ENCODE results near the gene SEPTIN2.
"Not testable (repeated sequence)": the region's sequence is repeated elsewhere in the genome, so short reads cannot be mapped to it uniquely, and the experiment has no call there.

Gene SEPTIN2

DNA sequence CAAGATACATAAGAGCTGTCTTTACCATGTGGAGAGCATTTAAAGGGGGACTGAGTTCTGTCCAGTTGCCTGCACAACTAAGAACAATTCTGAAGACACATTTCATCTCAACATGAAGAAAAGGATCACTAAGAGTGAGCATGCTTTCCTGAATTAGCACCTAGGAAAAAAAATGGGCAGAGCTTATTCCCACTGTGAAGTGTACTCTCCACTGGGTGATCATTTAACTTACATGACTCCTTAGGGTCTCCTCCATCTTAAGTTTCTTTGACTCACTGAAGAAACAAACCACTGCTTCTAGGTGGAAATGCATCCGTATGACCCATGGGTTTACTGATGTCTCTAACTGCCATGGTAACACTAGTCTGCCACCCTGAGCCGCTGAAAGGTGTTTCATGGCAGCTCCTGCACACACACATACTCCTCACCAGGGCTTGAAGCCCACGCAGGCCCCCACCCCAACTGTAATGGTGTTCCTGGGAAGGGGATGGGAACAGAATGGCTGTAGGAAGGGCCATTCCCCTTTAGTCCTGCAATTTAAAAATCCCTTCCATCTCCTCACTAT is 27.3 kb upstream of the SEPTIN2 start:
- no peak for DNase-seq

DNA sequence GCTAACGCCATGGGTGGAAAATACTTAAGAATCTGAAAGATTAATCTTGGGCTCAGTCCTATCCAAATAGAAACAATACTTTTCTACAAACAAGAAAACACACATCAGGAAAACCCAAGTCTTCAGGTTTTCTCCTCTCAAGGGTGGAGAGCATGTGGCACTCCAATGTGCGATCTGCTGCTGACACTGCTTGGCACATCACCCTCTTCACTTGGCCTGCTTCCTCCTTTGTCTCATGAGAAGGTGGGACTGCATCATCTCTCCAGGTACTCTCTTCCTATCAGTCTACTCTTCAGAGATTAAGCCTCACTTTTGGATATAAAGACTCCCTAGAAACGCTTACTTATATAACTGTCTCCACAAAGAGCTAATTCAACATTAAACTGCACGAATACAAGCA is 26.7 kb upstream of the SEPTIN2 start:
- no peak for DNase-seq

DNA sequence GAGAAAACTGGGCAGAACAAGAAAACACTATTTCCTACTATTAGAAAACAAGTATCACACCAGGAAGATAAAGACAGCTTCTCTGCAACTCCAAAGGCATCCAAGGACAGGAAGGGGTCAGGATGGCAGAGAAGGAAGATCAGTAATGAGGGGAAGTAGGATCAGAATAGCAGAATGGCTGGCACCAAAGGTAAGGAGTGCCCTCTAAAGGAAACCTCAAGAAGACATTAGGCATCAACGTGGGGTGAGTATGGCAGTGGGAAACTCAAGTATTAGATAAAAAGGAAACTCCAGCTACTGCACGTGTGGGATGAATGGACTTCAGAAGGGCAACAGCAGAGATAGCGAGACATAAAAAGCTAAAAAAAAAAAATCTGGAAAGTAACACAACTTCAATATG is 26.1 kb upstream of the SEPTIN2 start:
- DNase-seq, result no peak

DNA sequence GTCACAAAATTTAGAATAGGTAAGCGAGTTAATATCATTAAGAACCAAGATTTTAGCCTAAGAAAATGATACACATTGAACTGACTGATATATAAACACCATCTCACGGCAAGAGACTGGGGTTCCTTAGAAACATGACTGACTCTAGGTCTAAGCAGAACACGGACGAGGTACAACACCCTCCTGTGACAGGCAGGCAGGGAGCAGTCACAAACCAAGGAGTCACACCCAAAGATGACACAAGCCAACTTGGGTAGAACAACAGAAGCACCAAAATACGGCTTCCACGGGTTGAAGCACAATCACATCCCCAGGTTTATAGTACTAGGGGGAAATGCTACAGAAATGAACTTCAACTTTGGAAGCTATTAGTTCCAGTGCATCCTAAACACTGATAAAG is 24.6 kb upstream of the SEPTIN2 start:
- DNase-seq, result no peak

- DNase-seq, result no peak
Observed at GRCh38 chr2:241291977-241292376, 23.7 kb upstream of the SEPTIN2 start.

DNA sequence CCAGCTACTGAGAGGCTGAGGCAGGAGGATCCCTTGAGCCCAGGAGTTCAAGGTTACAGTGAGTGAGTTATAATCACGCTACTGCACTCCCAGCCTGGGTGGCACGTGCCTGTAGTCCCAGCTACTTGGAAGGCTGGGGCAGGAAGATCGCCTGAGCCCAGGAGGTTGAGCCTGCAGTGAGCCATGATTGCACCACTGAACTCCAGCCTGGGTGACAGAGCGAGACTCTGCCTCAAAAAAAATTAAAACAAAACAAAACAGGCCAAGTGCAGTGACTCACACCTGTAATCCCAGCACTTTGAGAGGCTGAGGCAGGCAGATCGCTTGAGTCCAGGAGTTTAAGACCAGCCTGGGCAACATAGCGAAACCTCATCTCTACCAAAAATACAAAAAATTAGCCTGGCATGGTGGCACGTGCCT is 22.3 kb upstream of the SEPTIN2 start:
- DNase-seq, result not testable (repeated sequence)

DNA sequence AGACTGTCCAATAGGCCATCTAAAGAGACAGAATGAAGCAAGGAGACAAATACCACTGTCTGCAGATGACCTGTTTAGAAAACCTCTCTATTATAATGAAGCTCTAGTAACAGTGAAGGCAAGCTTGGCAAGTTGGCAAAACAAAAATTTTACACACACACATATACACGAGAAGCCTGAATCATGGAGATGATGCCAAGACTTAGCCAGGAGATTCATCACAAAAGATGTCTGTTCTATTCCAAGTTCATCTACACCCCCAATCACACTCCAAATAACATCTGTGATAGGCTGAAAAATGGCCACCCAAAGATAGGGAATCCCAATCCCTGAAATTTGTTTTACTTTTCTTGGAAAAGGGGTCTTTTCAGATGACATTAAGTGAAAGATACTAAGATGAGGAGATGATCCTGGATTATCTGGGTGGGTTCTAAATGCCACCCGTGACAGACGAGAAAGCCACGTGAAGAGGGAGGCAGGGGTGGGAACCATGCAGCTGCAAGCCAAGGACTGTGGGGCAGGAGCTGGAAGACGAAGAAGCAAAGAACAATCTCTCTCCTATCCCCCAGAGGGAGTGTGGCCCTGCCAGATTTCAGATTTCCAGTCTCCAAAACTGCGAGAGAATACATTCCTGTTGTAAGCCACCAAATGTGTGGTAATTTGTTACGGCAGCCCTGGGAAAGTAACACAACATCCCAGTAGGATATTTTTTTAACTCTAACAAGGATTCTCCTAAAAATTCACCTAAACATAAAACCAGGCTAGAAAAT is 20.2 kb upstream of the SEPTIN2 start:
- DNase-seq, result no peak

- DNase-seq, result no peak
Observed at GRCh38 chr2:241296767-241297166, 19.0 kb upstream of the SEPTIN2 start.

GRCh38 chr2:241298673-241299072 is 17.1 kb upstream of the SEPTIN2 start:
- no peak for DNase-seq

DNA sequence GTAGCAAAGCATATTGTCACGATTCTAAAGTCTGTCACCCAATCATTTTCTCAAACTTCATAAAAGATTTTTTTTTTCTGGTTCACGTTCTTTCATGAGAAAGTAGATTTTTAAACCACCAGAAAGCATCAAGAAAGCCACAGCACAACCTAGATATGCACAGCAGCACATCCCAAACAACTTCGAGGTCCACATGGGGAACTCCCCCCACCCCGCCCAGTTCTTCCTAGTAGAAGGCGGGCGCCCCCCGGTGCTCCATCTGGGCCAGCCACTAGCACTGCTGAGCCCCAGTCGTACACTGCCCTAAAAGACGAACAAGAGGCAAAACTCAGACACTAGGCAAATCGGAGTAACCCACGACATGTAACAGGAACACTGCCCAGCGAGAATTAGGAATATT is 15.7 kb upstream of the SEPTIN2 start:
- DNase-seq, result peak; percentile 69

DNA sequence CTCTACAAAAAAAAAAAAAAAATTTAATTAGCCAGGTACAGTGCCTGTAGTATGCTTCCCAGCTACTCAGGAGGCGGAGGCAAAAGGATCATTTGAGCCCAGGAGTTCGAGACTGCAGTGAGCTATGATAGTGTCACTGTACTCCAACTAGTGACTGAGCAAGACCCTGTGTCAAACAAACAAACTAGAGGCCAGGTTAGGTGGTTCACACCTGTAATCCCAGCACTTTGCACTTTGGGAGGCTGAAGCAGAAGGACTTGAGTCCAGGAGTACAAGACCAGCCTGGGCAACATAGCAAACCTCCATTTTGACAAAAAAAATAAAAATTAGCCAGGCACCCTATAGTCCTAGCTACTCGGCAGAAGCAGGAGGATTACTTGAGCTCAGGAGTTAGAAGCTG is 13.6 kb upstream of the SEPTIN2 start:
- DNase-seq, result no peak

DNA sequence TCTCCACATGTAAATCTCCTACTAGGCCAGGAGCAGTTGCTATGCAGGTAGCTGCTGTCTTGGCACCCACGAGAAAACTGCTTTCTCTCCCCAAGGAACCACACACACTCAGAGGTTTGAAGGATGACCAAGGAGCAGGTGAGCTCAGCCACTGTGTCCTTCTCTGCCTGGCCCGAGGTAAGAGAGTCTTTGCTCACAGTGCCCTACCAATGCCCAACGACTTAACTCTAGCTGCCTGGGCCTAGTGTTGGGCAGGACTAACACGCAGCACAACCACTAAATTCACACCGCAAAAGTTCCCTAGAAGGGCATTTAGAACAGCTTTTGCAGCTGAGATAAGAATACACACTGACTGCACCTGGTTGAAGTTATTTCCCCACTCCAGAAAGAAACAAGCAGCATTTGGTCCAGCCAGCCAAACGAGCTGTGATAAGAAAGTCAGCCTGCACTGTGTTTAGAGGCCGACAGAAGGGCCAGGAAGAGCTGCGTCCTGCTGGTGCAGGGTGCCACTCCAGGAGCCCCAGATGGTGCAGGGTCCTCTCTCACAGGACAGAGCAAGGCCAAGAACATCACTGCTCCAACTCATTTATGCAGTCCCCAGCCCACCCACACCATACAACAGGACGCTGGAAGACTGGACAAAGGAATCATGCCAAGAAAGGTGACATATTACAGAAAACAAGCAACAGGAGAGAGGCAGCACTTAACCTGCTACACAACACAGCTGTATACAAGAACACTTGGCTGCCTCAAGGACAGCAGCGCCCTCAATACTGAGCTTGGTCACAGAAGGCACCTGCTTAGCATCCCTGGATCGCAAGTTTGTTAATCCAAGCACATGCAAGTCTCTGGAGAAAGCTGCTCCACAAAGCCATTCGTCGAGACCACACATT is 12.7 kb upstream of the SEPTIN2 start:
- DNase-seq, result no peak

DNA sequence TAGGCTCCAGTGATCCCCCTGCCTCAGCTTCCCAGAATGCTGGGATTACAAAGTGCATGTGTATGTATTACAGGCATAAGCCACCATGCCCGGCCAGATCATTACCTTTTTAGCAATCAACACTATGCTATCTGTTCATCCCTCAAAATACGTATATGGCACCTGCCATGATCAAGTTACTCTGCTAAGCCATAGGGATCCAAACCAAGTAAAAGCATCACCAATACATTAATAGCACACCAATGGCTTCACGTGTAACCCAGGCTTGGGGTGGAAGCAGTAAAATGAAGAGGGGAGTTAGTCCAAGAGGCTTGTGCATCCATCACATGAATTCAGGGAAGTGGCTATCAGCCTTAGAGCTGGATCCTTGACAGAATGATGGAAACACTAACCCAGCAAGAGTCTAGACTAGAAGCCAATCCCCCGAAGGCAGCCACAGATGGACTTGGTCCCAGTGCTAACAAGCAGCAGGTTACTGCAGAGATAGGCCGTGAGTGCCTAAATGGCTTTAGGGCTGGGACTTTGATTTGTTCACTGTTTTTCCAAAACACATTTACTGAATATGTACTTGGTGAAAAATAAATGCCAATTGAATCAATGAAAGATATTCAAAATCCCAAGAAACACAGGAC is 11.6 kb upstream of the SEPTIN2 start:
- DNase-seq, result no peak

GRCh38 chr2:241307055-241307454 is 8.7 kb upstream of the SEPTIN2 start:
- DNase-seq, result no peak

- DNase-seq, result no peak
Observed at GRCh38 chr2:241308267-241308666, 7.5 kb upstream of the SEPTIN2 start.

DNA sequence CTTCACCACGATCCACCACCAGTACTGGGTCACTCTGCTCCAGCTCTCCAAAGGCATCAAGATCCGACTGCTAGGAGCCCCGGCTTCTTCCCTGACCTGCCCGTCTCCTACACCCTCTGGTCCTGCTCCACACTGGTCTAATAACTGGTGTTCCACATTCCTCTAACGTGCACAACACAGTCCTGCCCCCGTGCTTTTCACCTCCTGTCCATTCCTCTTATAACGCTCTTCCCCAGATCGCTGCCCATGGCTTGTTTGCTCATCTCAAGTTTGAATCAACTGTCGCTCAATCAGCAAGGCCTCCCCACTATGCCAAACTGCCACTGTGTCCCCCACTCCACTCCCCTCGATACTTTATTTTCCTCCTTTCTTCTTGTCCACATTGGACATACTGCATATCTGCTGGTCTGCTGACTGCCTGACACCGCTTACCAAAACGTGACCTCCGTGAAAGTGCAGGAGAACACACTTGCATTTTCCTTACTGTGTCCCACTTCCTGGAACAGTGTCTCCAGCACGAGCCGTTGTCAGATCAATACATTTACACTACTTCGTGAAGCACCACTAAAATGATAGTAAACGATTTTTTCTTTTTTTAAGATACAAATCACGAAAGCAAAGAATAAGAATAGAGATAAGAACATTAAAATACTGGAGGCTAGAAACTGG is 6.8 kb upstream of the SEPTIN2 start:
- no peak for DNase-seq

GRCh38 chr2:241309684-241310117 is 6.0 kb upstream of the SEPTIN2 start:
- DNase-seq, result peak; percentile 85

DNA sequence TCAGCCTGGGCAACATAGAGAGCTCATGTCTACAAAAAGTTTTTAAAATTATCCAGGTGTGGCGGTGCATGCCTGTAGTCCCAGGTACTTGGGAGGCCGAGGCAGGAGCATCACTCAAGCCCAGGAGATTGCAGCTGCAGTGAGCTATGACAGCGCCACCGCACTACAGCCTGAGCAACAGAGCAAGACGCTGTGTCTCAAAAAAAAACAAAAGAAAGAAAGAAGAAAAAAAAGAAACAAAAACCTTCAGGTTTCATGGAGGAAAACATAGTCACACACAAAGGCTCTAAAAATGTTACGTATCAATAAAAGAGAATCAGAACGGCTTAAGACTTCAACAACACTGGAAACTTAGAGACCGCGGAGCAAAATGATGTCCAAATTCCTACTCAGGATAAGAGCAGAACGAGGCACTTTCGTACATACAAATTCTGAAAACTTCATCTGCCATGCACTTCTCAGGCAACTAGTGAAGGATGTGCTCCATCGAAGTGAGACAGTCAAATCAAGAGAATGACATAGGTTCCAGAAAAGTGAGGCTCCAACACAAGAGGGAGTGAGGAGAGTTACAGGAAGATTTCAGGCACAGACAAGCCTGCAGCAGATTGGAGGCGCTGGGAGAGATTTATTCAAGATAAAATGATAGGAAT is 4.7 kb upstream of the SEPTIN2 start:
- no peak for DNase-seq

DNA sequence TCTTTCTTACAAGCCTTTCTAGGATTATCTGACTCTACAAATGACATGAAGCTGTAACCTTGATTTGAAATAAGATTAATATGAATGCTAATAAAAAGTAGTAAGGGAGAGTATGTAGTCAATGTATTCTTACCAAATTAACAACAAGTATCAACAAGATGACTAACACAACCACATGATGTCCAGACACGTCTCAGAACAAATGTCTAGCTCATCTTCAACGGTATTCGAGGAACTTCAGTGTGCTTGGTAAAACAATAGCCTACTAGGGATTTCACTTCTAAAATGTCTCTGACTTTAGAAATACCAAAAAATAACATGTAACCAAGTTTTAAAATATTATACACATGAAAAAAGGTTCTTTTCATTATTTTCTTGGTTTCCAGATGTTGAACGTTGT is 3.6 kb upstream of the SEPTIN2 start:
- no peak for DNase-seq

DNA sequence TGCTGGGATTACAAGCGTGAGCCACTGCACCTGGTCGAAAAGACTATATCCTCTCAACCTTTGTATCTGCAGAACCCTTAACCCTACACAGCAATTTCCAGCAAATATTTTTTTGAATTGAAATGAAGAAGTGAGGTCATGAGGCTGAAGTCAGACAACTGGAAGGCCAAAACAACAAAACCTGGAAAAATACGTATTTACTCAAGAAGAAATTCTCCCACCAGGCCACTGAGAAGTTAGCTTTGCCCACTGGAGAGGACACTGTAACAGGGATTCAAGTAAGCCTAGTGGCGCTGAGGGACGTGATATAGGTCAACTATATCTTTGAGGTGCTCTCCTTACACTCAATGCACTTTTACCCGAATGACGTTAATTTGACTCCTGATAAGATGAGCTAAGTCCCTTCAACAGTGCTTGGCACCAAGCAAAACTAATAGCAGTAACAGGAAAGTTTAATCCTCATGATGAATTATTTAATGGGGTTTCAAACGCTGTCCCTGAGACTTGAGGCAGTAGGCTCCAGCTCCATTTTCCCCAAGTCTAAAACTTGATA is 2.1 kb upstream of the SEPTIN2 start:
- no peak for DNase-seq

GRCh38 chr2:241314226-241315092 is 1.3 kb upstream of the SEPTIN2 start:
- no peak for DNase-seq
